CD4-positive, alpha-beta T cell treated with Interleukin-1 beta for 1 hour (primary cell): ENCODE measurements around the gene NRTN.
"Not testable (repeated sequence)": the region's sequence is repeated elsewhere in the genome, so short reads cannot be mapped to it uniquely, and the experiment has no call there.

Experiments used
- DNase-seq, 2 donors: peaks; one replicate each; pipeline ENCODE4 v3.0.0-alpha.2; 2020 to 2022

Gene NRTN

GRCh38 chr19:5873617-5874199 is 68.8 kb downstream of the NRTN start:
- DNase-seq = no peak

GRCh38 chr19:5874496-5874895 is 69.6 kb downstream of the NRTN start:
- not testable (repeated sequence) for DNase-seq

GRCh38 chr19:5877427-5877826 is 72.6 kb downstream of the NRTN start:
- no peak for DNase-seq

GRCh38 chr19:5877882-5878281 is 73.0 kb downstream of the NRTN start:
- no peak for DNase-seq
